ENCODE measurements around the gene SPDYE4. TPM values are rescaled to one million over a fixed set of nuclear protein-coding genes. Genes with fewer than 3 reads are reported as not detected.

SPDYE4 gene
- polyA plus RNA-seq, 1 of the 3 experiments (the other 2 are of a cell fraction): not detected

DNA sequence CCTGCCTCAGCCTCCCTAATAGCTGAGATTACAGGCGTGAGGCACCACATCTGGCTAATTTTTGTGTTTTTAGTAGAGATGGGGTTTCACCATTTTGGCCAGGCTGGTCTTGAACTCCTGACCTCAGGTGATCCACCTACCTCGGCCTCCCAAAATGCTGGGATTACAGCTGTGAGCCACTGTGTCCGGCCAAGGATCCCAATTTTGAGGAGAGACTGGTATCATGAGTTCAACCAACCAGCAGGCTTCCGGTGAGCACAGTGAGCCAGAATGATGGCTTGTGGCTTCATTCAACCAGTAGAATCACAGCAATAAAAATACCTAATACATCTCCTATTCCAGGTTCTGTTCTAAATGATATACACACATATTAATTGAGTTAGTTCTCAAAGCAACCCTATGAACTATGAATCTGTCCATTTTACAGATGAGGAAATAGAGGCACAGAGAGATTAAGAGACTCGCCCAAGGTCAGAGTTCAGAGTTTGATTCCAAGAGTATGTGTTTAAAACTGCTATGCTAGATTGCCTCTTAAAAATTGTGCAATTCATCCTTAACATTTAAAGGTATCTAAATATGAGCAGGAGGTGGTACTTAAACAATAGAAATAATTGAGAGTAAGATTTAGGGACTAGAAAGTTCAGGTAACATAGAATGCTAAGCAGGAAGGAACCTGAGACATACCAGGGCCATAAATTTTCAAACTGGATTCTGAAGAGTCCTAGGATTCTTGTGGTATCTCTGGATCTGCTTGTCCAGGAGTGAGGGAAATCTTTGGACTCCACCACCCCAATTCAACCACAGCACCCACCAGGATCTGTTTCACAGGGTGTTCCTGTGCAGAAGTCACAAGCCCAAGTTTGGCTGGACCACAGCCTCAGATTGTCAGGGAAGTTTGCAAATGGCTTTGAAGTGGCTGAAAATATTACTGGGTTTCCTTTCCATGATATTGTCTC lies 38.8 kb downstream of the SPDYE4 start:
- H3F3A ChIP-seq (replicated peaks; ENCODE audit: insufficient read depth): no peaks in the 10 kb centered on the region
- no peaks in the 10 kb centered on the region for H4K20me1 ChIP-seq (ENCODE audit: insufficient read depth)
- no peaks in the 10 kb centered on the region for H3K27me3 ChIP-seq (ENCODE audit: insufficient read depth)
- POLR2A ChIA-PET: no interaction called here
- no peak for DNase-seq
- H2AFZ ChIP-seq (ENCODE audit: low read depth): no peak overlapping the region
- no peak overlapping the region for H3K27ac ChIP-seq (ENCODE audit: low read depth in 2 of 2, low read length in 1 of 2)
- WGBS (ENCODE audit: low lambda C conversion rate): 61% methylated on average over 5 of the region's 5 CpGs
- H3K9me2 ChIP-seq: no peaks in the 10 kb centered on the region
- no peak overlapping the region for H3K9ac ChIP-seq
- CTCF ChIA-PET: no interaction called here
- no peak overlapping the region for H3K4me2 ChIP-seq
- H3K9me3 ChIP-seq: no peaks in the 10 kb centered on the region
- no peaks in the 10 kb centered on the region for H3K79me2 ChIP-seq (ENCODE audit: insufficient read depth)
- no peak overlapping the region for H3K4me3 ChIP-seq (ENCODE audit: low read depth in 2 of 2, low read length in 1 of 2)
- H3K4me1 ChIP-seq (ENCODE audit: control insufficient read depth in 1 of 2, insufficient read depth in 2 of 2, low read depth in 1 of 2, low read length in 1 of 2): no peaks in the 10 kb centered on the region
- H3K36me3 ChIP-seq (replicated peaks in 1 of 2; ENCODE audit: control insufficient read depth in 1 of 2, insufficient read depth in 2 of 2, low read length in 1 of 2): no peaks in the 10 kb centered on the region
- TF ChIP-seq RAD21 (IDR thresholded peaks at IDR 0.05; ENCODE audit: low read length): no peak
- TF ChIP-seq, protein P1, sequence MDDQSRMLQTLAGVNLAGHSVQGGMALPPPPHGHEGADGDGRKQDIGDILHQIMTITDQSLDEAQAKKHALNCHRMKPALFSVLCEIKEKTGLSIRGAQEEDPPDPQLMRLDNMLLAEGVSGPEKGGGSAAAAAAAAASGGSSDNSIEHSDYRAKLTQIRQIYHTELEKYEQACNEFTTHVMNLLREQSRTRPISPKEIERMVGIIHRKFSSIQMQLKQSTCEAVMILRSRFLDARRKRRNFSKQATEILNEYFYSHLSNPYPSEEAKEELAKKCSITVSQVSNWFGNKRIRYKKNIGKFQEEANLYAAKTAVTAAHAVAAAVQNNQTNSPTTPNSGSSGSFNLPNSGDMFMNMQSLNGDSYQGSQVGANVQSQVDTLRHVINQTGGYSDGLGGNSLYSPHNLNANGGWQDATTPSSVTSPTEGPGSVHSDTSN (IDR thresholded peaks at IDR 0.05): no peak
- TF ChIP-seq JUND (IDR thresholded peaks at IDR 0.05): no peak
- TF ChIP-seq POLR2AphosphoS5 (IDR thresholded peaks at IDR 0.05; ENCODE audit: low read depth, low read length): no peak
- TF ChIP-seq YY1 (IDR thresholded peaks at IDR 0.05; ENCODE audit: low read depth): no peak
- no peak for TF ChIP-seq SMC3 (IDR thresholded peaks at IDR 0.05; ENCODE audit: low read depth, low read length)
- TF ChIP-seq REST (IDR thresholded peaks at IDR 0.05; ENCODE audit: low read depth, low read length): no peak
- no peak for TF ChIP-seq CTCF (IDR thresholded peaks at IDR 0.05)
- TF ChIP-seq RCOR1 (IDR thresholded peaks at IDR 0.05; ENCODE audit: low read length): no peak
- no peak for TF ChIP-seq RFX5 (IDR thresholded peaks at IDR 0.05; ENCODE audit: low read length)
- TF ChIP-seq, protein P2, sequence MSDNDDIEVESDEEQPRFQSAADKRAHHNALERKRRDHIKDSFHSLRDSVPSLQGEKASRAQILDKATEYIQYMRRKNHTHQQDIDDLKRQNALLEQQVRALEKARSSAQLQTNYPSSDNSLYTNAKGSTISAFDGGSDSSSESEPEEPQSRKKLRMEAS (IDR thresholded peaks at IDR 0.05; ENCODE audit: low read depth): no peak
- TF ChIP-seq, protein P3, sequence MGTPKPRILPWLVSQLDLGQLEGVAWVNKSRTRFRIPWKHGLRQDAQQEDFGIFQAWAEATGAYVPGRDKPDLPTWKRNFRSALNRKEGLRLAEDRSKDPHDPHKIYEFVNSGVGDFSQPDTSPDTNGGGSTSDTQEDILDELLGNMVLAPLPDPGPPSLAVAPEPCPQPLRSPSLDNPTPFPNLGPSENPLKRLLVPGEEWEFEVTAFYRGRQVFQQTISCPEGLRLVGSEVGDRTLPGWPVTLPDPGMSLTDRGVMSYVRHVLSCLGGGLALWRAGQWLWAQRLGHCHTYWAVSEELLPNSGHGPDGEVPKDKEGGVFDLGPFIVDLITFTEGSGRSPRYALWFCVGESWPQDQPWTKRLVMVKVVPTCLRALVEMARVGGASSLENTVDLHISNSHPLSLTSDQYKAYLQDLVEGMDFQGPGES (IDR thresholded peaks at IDR 0.05; ENCODE audit: low read depth, low read length): no peak
- no peak for TF ChIP-seq MEF2A (IDR thresholded peaks at IDR 0.05; ENCODE audit: borderline replicate concordance, low read depth)
- no peak for TF ChIP-seq FOSL2 (IDR thresholded peaks at IDR 0.05; ENCODE audit: borderline replicate concordance, low read depth)
- no peak for TF ChIP-seq FOXM1 (IDR thresholded peaks at IDR 0.05; ENCODE audit: low read depth)
